ENCODE data around the gene PTS.

- TF ChIP-seq, protein P1, sequence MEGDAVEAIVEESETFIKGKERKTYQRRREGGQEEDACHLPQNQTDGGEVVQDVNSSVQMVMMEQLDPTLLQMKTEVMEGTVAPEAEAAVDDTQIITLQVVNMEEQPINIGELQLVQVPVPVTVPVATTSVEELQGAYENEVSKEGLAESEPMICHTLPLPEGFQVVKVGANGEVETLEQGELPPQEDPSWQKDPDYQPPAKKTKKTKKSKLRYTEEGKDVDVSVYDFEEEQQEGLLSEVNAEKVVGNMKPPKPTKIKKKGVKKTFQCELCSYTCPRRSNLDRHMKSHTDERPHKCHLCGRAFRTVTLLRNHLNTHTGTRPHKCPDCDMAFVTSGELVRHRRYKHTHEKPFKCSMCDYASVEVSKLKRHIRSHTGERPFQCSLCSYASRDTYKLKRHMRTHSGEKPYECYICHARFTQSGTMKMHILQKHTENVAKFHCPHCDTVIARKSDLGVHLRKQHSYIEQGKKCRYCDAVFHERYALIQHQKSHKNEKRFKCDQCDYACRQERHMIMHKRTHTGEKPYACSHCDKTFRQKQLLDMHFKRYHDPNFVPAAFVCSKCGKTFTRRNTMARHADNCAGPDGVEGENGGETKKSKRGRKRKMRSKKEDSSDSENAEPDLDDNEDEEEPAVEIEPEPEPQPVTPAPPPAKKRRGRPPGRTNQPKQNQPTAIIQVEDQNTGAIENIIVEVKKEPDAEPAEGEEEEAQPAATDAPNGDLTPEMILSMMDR (IDR thresholded peaks at IDR 0.05): no peak
- TF ChIP-seq EZH2phosphoT487 (IDR thresholded peaks at IDR 0.05) (no peak), EZH2 (IDR thresholded peaks at IDR 0.05) (no peak)
These were observed 20.2 kb upstream of the PTS start for GRCh38 chr11:112206071-112206470.

Data from neural progenitor cell (in vitro differentiated cells).